Right lobe of liver (tissue), 6 donors: ENCODE measurements around the gene TNS1. TPM values are rescaled to one million over a fixed set of nuclear protein-coding genes. Genes with fewer than 3 reads are reported as not detected.

Experiments
- ATAC-seq, 4 donors: fragments of 200-7000 bp; cut with Tn5 transposase; one replicate each; pipeline ENCODE4 v1.9.1; 2020; ENCODE audit warnings: mild to moderate bottlenecking in 4 of 4, moderate library complexity in 4 of 4
- DNase-seq, 3 donors: peaks; one replicate each; pipeline ENCODE4 v3.0.0-alpha.2; 2020
- H3K27ac ChIP-seq, 3 donors: fragments of 200-600 bp; one replicate each; pipeline ENCODE4 v1.8.0; 2022
- H3K27me3 ChIP-seq, 2 donors: fragments of 200-600 bp; one replicate each; pipeline ENCODE4 v1.8.0; 2022
- H3K36me3 ChIP-seq, 4 donors: fragments of 200-600 bp; sonication (generic) in 1 of 4; one replicate each; pipeline versions ENCODE4 v1.5.1 to v1.8.0; 2017 to 2022; ENCODE audit warnings: control low read depth in 1 of 4
- H3K4me1 ChIP-seq, 4 donors: fragments of 200-600 bp; sonication (generic) in 1 of 4; one replicate each; pipeline versions ENCODE4 v1.5.1 to v1.8.0; 2017 to 2022; ENCODE audit warnings: control low read depth in 1 of 4
- H3K4me3 ChIP-seq, 3 donors: fragments of 200-600 bp; one replicate each; pipeline ENCODE4 v1.8.0; 2022
- H3K9me3 ChIP-seq, 4 donors: fragments of 200-600 bp; sonication (generic) in 1 of 4; one replicate each; pipeline versions ENCODE4 v1.5.1 to v1.8.0; 2017 to 2022; ENCODE audit warnings: control low read depth in 1 of 4
- POLR2A ChIP-seq: fragments of 450-650 bp; IDR thresholded peaks from one replicate; pipeline ENCODE4 v1.6.1; 2017; ENCODE audit warnings: antibody characterized with exemption, mild to moderate bottlenecking
- WGBS: methylation state at CpG from one replicate; pipeline ENCODE4 v1.1.6; 2018; ENCODE audit warnings: low coverage, low lambda C conversion rate; ENCODE audit not compliant: insufficient coverage; ENCODE audit errors: missing lambda C conversion rate; 5-methylcytosine and 5-hydroxymethylcytosine counted together
- intact Hi-C, 2 donors: fragments of 100-400 bp; cut with DNase I; formaldehyde crosslinking; loops; one replicate each; pipeline versions ENCODE4 v1.11.2 to v1.14.1; 2022
- total RNA-seq, 6 experiments: library from RNA; depleted of rRNA in 2 of 6; stranded (reverse); fragments of >200 nt in 2 of 6; fragmentation: NEBNext Ultra II Directional in 3 of 6; extraction: Animal tissue kit (Norgen Biotek cat#: 25700) in 3 of 6; gene quantifications; one replicate each; pipeline versions ENCODE4 v1.1.0 to v1.2.4, GENCODE V29; 2016 to 2023
- TF ChIP-seq, protein P1 (sequence below), 4 donors: fragments of 200-600 bp in 3 of 4; fragments of 450-650 bp in 1 of 4; IDR thresholded peaks; one replicate each; pipeline versions ENCODE4 v1.5.1 to v1.8.0; 2016 to 2022; ENCODE audit warnings: antibody characterized with exemption in 4 of 4, mild to moderate bottlenecking in 2 of 4
- donor health status: DM: no; HTN: yes; CAD: no.
- donor health status: DM: no; HTN: no; CAD: no.
- donor health status: DM: no; HTN: no; CAD: no.
- donor health status: DM: no; HTN: yes; CAD: no.
- donor health status: DM: no; HTN: yes; CAD: no.

Gene TNS1
- total RNA-seq, 6 experiments from 2014 or later: 68.4 to 209 (median 99.2) TPM

DNA sequence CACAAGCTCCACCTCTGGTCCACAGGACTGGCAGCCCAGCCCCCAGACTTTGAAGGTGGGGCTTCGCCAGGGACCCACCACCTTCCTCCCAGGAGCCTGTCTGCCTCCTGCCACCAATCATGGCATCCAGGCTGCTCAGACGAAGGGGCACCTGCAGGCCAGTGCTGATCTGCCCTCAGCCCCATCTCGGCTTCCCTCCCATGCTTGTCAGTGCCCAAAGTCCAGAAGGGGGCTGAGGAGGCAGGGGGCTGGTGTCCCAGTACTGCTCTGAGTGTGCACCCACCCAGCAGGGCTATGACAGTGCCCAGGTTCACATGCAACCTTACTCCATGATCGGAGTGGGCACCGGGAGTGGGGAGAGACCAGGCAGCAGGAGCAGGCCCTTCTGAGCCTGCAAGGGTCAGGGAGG lies 40.9 kb upstream of the TNS1 start:
- Histone ChIP-seq H3K27ac (no peak overlapping the region), H3K36me3 (no peaks in the 10 kb centered on the region), H3K9me3 (no peaks in the 10 kb centered on the region), H3K4me1 (no peaks in the 10 kb centered on the region), H3K4me3 (no peak overlapping the region), H3K27me3 (no peaks in the 10 kb centered on the region)
- DNase-seq: no peak
- ATAC-seq: peak in 1 of 4 donors; percentile 20
- TF ChIP-seq, protein P1, sequence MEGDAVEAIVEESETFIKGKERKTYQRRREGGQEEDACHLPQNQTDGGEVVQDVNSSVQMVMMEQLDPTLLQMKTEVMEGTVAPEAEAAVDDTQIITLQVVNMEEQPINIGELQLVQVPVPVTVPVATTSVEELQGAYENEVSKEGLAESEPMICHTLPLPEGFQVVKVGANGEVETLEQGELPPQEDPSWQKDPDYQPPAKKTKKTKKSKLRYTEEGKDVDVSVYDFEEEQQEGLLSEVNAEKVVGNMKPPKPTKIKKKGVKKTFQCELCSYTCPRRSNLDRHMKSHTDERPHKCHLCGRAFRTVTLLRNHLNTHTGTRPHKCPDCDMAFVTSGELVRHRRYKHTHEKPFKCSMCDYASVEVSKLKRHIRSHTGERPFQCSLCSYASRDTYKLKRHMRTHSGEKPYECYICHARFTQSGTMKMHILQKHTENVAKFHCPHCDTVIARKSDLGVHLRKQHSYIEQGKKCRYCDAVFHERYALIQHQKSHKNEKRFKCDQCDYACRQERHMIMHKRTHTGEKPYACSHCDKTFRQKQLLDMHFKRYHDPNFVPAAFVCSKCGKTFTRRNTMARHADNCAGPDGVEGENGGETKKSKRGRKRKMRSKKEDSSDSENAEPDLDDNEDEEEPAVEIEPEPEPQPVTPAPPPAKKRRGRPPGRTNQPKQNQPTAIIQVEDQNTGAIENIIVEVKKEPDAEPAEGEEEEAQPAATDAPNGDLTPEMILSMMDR (IDR thresholded peaks at IDR 0.05): no peak
- TF ChIP-seq POLR2A: no peak
- no CpG with 5 or more reads among the region's 5 CpGs for WGBS
- intact Hi-C loops: no loop called here

DNA sequence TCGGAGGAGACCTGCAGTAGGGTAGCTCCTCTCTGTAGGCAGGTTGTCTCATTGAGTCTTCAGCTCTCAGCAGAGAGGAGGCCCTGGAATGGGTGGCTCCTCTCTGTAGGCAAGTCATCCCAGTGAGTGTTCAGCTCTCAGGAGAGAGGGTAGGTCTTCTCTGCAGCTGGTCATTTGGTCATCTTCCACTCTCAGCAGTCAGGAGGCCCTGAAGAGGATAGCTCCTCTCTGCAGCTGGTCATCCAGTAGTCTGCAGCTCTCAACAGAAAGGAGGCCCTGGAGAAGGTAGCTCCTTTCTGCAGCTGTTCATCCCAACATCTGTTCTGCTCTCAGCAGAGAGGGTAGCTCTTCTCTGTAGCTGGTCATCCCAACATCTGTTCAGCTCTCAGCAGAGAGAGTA lies 40.3 kb upstream of the TNS1 start:
- ATAC-seq: no peak
- H3K4me3 ChIP-seq: no peak overlapping the region
- H3K27me3 ChIP-seq: no peaks in the 10 kb centered on the region
- 86% methylated on average over 1 of the region's 1 CpG for WGBS
- TF ChIP-seq, protein P1 (IDR thresholded peaks at IDR 0.05): no peak
- TF ChIP-seq POLR2A: no peak
- no peaks in the 10 kb centered on the region for H3K4me1 ChIP-seq
- H3K36me3 ChIP-seq: no peaks in the 10 kb centered on the region
- H3K9me3 ChIP-seq: no peaks in the 10 kb centered on the region
- intact Hi-C loops: no loop called here
- DNase-seq: no peak
- no peak overlapping the region for H3K27ac ChIP-seq

DNA sequence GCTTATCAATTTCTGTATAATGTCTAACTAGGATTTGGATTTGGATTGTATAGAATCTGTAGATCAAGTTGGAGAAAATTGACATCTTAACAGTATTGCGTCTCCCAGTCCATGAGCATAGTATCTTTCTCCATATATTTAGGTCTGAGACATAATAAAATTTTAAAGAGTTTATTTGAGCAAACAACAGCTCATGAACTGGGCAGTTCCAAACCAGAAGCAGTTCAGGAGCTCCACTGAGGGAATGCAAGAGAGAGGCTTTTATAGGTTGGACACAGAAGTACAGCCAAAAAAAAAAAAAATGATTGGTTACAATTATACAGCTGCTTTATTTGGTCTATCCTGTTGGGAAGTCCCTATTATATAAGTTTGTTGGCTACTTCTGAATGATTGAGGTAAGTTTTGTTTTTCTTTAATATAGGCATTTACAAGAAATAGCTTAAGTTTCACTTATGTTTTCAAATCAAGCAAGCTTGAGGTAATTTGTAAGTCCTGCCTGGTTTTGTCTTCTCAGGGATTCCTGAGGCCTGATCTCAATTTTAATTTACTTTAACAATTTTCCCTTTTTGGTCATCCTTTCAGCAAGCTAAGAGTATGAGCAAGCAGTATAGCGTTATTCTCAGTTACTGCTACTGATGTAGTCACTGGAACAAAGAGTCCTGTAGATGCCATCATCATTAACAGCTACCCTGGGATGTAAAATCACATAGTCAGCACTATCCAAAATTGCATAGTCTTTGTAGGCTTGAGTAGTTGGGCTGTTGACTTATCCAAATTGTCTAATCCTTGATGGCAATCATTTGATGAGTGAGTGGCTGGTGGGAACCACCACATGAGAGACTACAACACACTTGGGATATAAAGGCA lies 38.7 kb upstream of the TNS1 start:
- TF ChIP-seq POLR2A: no peak
- TF ChIP-seq, protein P1 (IDR thresholded peaks at IDR 0.05): no peak
- DNase-seq (no peak), ATAC-seq (no peak)
- H3K9me3 ChIP-seq: no peaks in the 10 kb centered on the region
- intact Hi-C loops: no loop called here
- H3K4me1 ChIP-seq: no peaks in the 10 kb centered on the region
- no peak overlapping the region for H3K27ac ChIP-seq
- no peaks in the 10 kb centered on the region for H3K36me3 ChIP-seq
- 81% methylated on average over 2 of the region's 2 CpGs for WGBS
- H3K4me3 ChIP-seq: no peak overlapping the region
- H3K27me3 ChIP-seq: no peaks in the 10 kb centered on the region

DNA sequence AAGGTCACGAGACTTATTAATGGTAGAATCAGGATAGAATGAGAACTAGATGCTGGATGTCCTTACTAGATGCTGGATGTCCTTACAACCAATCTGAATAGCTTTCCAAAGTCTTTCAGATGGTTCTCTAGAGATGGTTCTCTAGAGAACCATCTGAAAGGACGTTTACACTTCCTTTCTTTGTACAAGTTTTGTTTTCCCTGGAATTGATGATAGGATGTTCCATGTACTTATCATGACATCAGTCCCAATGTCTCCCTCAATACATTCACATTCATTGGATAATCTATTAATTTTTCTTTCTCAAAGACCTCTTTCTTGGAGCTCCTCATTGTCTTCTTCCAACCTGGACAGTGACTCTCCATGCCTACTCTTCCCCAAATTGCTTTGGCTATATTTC lies 38.1 kb upstream of the TNS1 start:
- no peak for ATAC-seq
- no peaks in the 10 kb centered on the region for H3K4me1 ChIP-seq
- TF ChIP-seq, protein P1 (IDR thresholded peaks at IDR 0.05): no peak
- TF ChIP-seq POLR2A: no peak
- DNase-seq: no peak
- 43% methylated on average over 2 of the region's 2 CpGs for WGBS
- no peaks in the 10 kb centered on the region for H3K9me3 ChIP-seq
- no peaks in the 10 kb centered on the region for H3K36me3 ChIP-seq
- no peak overlapping the region for H3K27ac ChIP-seq
- H3K4me3 ChIP-seq: no peak overlapping the region
- H3K27me3 ChIP-seq: no peaks in the 10 kb centered on the region
- intact Hi-C loops: no loop called here
